Amniotic epithelial cell (primary cell): Measurements from ENCODE around the gene PTPRF.

Source experiments
- DNase-seq: peaks from one replicate; pipeline ENCODE4 v3.0.0-alpha.2; 2010; ENCODE audit warnings: low read depth

The PTPRF gene

GRCh38 chr1:43552813-43553212 lies 22.1 kb downstream of the PTPRF start:
- DNase-seq: peak; percentile 87

GRCh38 chr1:43554444-43554992 lies 23.8 kb downstream of the PTPRF start:
- DNase-seq: peak; percentile 56

GRCh38 chr1:43556782-43557181 lies 26.1 kb downstream of the PTPRF start:
- DNase-seq: no peak

GRCh38 chr1:43557744-43558245 lies 27.1 kb downstream of the PTPRF start:
- peak; percentile 80 for DNase-seq

GRCh38 chr1:43558346-43558841 lies 27.7 kb downstream of the PTPRF start:
- DNase-seq: peak; percentile 63

GRCh38 chr1:43559714-43560113 lies 29.0 kb downstream of the PTPRF start:
- DNase-seq: no peak

GRCh38 chr1:43560286-43560685 lies 29.6 kb downstream of the PTPRF start:
- no peak for DNase-seq

GRCh38 chr1:43563876-43564539 lies 33.3 kb downstream of the PTPRF start:
- DNase-seq: no peak

- no peak for DNase-seq
These were observed 34.1 kb downstream of the PTPRF start for GRCh38 chr1:43564551-43565348.

- DNase-seq: peak; percentile 48
These were observed 35.1 kb downstream of the PTPRF start for GRCh38 chr1:43565600-43566360.

- DNase-seq: no peak
These were observed 35.8 kb downstream of the PTPRF start for GRCh38 chr1:43566382-43567044.

GRCh38 chr1:43569175-43569574 lies 38.5 kb downstream of the PTPRF start:
- DNase-seq: no peak

- DNase-seq: no peak
These were observed 39.6 kb downstream of the PTPRF start for GRCh38 chr1:43570277-43570676.

GRCh38 chr1:43570715-43571114 lies 40.0 kb downstream of the PTPRF start:
- no peak for DNase-seq

- DNase-seq: no peak
These were observed 41.4 kb downstream of the PTPRF start for GRCh38 chr1:43572084-43572483.

- no peak for DNase-seq
These were observed 41.9 kb downstream of the PTPRF start for GRCh38 chr1:43572538-43572937.

GRCh38 chr1:43573066-43573800 lies 42.5 kb downstream of the PTPRF start:
- DNase-seq: no peak

GRCh38 chr1:43576521-43576920 lies 45.8 kb downstream of the PTPRF start:
- no peak for DNase-seq

- peak; percentile 34 for DNase-seq
These were observed 47.2 kb downstream of the PTPRF start for GRCh38 chr1:43577655-43578542.

- DNase-seq: no peak
These were observed 49.4 kb downstream of the PTPRF start for GRCh38 chr1:43580039-43580438.
